Sciatic nerve (tissue), 2 donors: ENCODE results near the gene PNPLA6. TPM values are rescaled to one million over a fixed set of nuclear protein-coding genes. Genes with fewer than 3 reads are reported as not detected.
A peak's percentile ranks its signal among the peaks of the same experiment; 100 is the strongest.

Experiments
- ATAC-seq: fragments of 200-7000 bp; cut with Tn5 transposase; one replicate; pipeline ENCODE4 v1.9.1; 2020; ENCODE audit warnings: mild to moderate bottlenecking, moderate library complexity
- DNase-seq: peaks from one replicate; pipeline ENCODE4 v3.0.0-alpha.2; 2020; ENCODE audit warnings: low spot score
- intact Hi-C: fragments of 100-400 bp; cut with DNase I; formaldehyde crosslinking; loops from one replicate; pipeline ENCODE4 v1.14.2; 2022
- total RNA-seq: library from RNA; stranded (reverse); fragmentation: NEBNext Ultra II Directional; extraction: Animal tissue kit (Norgen Biotek cat#: 25700); gene quantifications from one replicate; pipeline ENCODE4 v1.2.1, GENCODE V29; 2021
- donor health status: DM: no; HTN: no; CAD: no.
- donor health status: DM: no; HTN: no; CAD: no.

PNPLA6 gene
- total RNA-seq = 133 TPM

GRCh38 chr19:7535047-7535997, at the start of gene PNPLA6:
PNPLA6 (plus strand) TSS chr19:7535717; CDS start chr19:7535789, 72 bp downstream.
- intact Hi-C loops = no loop called here
- ATAC-seq (peak; percentile 90), DNase-seq (peak; percentile 98)

DNA sequence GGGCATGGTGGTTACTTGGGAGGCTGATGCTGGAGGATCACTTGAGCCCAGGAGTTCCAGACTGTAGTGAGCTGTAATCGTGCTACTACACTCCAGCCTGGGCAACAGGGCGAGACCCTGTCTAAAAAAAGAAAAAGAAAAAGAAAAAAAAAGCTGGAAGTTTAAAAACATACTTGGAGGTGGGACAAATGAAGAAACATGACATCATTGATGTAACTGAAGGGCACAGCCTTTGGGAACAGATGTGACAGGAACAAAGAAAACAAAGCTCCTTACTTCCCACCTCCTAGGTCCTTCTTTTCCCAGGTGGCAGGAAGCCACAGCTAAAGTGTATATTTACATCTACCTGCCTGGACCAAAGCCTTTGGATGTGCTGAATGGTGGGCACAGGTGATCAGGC, 48.6 kb upstream of the PNPLA6 start:
- ATAC-seq (no peak), DNase-seq (no peak)
- intact Hi-C loops = no loop called here

DNA sequence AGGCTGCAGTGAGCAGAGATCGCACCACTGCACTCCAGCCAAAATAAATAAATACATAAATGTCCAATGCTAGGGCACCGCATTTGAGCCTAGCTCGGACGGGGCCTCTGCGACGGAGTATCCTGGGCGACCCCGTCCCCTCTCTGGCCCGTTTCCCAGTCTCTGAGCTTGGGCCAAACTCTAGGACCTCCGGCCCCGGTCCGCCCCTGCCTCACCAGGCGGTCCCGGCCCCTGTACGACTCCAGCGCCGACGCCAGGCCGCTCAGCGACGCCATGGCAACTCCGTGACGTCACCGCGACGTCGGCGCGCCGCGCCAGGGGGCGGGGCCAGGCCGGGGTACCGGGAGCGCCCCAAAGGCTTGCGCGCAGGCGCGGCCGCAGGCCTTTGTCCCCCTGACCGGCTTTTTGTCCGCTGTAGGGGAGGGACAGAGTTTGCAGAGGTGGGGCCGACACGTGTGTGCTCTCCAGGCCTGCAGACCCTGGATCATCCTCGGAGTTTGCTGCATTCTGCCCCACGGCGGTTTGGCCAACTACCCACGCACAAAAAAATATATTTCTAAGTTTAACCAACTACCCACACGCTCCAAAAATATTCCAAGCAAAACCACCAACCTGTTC, 46.7 kb upstream of the PNPLA6 start, which contains the start of gene PEX11G:
Gene PEX11G (minus strand): TSS at position 300 of the 618 bp plus-strand sequence. CDS start 25 bp downstream, at position 275.
- intact Hi-C loops = no loop called here
- DNase-seq = peak; percentile 96
- ATAC-seq = peak; percentile 98

GRCh38 chr19:7489609-7490044, 45.9 kb upstream of the PNPLA6 start:
- DNase-seq (no peak), ATAC-seq (no peak)
- intact Hi-C loops = no loop called here

DNA sequence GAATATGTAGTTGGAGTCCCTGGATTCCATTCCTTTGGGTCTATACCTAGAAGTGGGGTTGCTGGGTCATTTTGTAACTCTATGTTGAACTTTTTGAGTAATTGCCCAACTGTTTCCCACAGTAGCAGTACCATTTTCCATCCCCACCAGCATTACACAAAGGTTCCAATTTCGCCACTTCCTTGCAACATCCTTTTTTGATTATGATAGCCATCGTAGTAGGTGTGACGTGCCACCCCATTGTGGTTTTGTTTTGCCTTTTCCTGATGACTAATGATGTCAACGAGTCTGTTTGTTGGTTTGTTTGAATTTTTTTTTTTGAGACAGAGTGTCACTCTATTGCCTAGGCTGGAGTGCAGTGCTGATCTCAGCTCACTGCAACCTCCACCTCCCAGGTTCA, 43.4 kb upstream of the PNPLA6 start:
- intact Hi-C loops = no loop called here
- ATAC-seq (no peak), DNase-seq (no peak)

GRCh38 chr19:7492558-7492957, 43.0 kb upstream of the PNPLA6 start:
- ATAC-seq (no peak), DNase-seq (no peak)
- intact Hi-C loops = no loop called here

GRCh38 chr19:7494416-7495098, 41.0 kb upstream of the PNPLA6 start:
- peak; percentile 94 for ATAC-seq
- peak; percentile 75 for DNase-seq
- intact Hi-C loops = no loop called here

DNA sequence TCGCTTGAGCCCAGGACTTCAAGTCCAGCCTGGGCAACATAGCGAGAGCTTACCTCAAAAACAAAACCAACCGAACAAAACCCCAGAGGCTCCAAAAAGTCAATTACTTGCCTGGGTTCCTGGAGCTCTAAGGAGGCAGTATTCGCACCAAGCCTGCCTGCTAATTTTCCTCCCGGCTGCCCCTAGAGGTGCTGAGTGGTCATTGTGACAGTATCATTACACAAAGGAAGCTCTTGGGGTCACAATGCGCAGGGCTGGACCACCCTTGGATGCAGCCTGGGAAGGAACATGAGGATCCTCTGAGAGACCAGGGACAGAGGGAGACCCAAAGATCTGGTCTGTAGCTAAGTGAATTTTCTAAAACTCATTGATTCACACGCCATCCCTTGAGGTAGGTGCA, 38.2 kb upstream of the PNPLA6 start:
- DNase-seq (no peak), ATAC-seq (no peak)
- intact Hi-C loops = no loop called here

- intact Hi-C loops = no loop called here
- peak; percentile 56 for ATAC-seq
- no peak for DNase-seq
Observed at GRCh38 chr19:7500811-7501450, 34.6 kb upstream of the PNPLA6 start.

DNA sequence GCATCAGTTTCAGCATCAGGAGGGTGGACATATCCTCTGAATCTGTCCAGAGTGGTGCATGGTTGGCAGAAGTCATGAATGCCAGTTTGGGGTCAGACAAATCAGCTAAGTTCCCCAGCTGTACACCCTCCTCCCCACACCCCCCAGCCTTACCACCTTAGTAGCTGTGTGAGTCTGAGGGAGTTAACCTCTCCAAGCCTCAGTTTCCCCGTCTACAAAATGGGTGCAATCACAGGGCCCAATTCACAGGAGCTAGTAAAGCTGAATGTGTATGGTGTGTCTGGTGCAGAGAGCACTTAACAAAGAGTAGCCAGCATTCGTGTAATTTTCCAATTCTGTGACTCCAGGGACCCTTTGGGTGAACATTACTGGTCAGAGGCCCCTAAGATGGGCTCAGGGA, 33.0 kb upstream of the PNPLA6 start:
- intact Hi-C loops = no loop called here
- no peak for ATAC-seq
- no peak for DNase-seq

DNA sequence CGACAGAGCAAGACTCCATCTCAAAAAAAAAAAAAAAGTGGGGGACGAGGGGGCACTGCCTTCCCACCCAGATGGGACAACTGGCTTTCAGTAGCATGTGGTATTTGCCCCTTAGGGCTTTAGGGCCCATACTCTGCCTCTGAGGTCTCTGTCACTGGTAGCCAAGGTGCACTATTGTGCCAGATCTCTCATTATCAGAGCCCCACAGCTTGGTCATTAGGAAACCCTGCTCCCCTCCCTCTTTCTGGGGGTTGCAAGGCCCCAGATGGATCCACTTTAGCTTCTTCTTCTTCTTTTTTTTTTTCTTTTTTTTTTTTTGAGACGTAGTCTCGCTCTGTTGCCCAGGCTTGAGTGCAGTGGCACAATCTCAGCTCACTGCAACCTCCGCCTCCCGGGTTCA, 30.8 kb upstream of the PNPLA6 start:
- DNase-seq (no peak), ATAC-seq (no peak)
- intact Hi-C loops = no loop called here

- ATAC-seq = no peak
- no peak for DNase-seq
- intact Hi-C loops = no loop called here
Observed at GRCh38 chr19:7505288-7505681, 30.2 kb upstream of the PNPLA6 start.

DNA sequence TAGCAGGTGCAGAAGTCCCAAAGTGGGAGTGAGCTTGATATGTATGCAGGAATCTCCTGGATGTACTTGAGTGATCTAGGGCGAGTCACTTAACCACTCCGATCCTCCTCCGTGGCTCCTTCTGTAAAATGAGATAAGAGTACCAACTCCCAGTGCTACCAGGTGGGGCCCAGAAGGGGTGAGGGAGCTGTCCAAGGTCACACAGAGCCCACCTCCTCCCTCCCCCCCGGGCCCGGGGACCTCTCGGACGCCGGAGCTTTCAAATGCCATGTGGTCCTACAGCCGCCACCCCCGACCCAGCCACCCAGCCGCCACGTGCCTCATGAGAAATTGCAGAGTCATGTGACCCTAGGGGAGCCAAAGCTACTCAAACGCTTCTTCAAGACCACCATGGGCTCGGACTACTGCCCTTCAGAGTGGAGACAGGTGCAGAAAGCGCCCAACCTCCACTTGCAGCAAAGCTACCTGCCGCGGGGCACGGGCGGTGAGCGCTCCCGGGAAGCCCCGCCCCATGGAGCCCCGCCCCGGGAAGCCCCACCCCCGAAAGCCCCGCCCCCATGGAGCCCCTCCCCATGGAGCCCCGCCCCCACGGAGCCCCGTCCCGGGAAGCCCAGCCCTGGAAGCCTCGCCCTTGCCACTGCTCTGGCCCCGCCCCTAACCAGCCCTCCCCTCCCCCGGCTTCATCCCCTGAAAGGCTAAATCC, 29.7 kb upstream of the PNPLA6 start:
- peak; percentile 75 for ATAC-seq
- intact Hi-C loops = no loop called here
- peak; percentile 79 for DNase-seq

DNA sequence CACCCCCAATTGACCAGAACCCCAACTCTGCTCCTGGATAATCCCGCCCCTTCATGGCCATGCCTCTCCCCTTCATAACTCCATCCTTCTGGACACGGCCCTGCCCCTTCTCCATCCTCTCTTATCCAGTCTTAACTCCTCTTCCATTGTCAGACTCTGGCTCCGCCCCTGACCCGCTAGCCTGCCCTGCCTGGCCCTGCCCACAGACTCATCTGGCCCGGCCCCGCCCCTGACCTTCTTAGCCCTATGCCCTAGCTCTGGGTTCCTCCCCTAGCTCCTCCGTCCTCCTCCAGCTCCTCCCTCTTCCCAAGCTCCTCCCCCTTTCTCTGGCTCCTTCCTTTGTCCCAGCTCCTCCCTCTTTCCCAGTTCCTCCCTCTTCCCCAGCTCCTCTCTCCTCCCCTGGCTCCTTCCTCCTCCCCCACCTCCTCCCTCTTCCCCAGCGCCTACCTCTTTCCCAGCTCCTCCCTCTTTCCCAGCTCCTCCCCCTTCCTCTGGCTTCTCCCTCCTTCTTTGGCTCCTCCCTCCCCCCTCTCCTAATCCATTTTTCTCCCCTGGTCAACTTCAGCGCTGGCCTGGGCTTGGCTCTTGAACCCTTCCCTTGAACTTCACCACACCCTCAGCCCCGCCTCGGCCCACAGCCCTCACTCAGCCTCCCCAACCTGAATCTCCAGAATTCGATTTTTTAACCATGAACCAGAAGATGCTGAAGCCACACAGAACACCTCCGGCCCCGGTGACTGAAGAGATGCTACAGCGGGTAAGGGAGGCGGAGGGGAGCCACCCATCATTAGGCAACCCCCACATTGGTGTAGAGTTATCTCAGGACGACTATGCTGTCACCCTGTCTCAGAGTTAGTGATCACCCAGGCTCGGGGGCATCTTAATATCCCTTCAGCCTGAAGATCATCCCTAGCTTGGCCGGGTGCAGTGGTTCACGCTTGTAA, 28.9 kb upstream of the PNPLA6 start:
- ATAC-seq = peak; percentile 95
- intact Hi-C loops = no loop called here
- peak; percentile 91 for DNase-seq

DNA sequence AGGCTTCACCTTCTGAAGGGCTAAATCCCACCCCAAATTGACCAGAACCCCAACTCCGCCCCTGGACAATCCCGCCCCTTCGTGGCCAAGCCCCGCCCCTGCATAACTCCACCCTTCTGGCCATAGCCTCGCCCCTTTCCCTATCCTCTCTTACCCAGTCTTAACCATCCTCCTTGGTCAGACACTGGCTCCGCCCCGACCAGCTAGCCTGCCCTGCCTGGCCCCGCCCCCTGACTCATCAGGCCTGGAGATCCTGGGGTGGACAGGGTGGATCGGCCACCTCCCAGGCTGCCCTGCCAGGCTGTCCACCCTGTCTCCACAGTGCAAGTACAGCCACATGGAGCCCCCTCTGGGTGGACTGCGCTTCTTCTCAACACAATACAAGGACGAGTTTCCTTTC, 27.6 kb upstream of the PNPLA6 start:
- intact Hi-C loops = no loop called here
- DNase-seq (peak; percentile 82), ATAC-seq (peak; percentile 61)

- no peak for ATAC-seq
- DNase-seq = no peak
- intact Hi-C loops = no loop called here
Observed at GRCh38 chr19:7509625-7510024, 25.9 kb upstream of the PNPLA6 start.

GRCh38 chr19:7512400-7512851, 23.1 kb upstream of the PNPLA6 start:
- DNase-seq (no peak), ATAC-seq (no peak)
- intact Hi-C loops = no loop called here
